Muscle of leg (tissue), 11 donors: Measurements from ENCODE around the gene PTCD2. TPM values are rescaled to one million over a fixed set of nuclear protein-coding genes. Genes with fewer than 3 reads are reported as not detected.
A peak's percentile ranks its signal among the peaks of the same experiment; 100 is the strongest.
"Not testable (repeated sequence)": the region's sequence is repeated elsewhere in the genome, so short reads cannot be mapped to it uniquely, and the experiment has no call there.

Experiments
- DNase-seq: peaks from one replicate; pipeline ENCODE4 v3.0.0; 2013
- H3K27ac ChIP-seq: one replicate; pipeline ENCODE4 v1.5.1; 2013; ENCODE audit warnings: mild to moderate bottlenecking, low read length, control low read depth
- H3K27me3 ChIP-seq: one replicate; pipeline ENCODE4 v1.6.1; 2013; ENCODE audit warnings: low read length; ENCODE audit not compliant: control insufficient read depth, insufficient read depth
- H3K36me3 ChIP-seq: one replicate; pipeline ENCODE4 v1.6.1; 2013; ENCODE audit warnings: low read length; ENCODE audit not compliant: control insufficient read depth, insufficient read depth
- H3K4me1 ChIP-seq: one replicate; pipeline ENCODE4 v1.6.1; 2013; ENCODE audit warnings: low read length; ENCODE audit not compliant: control insufficient read depth, insufficient read depth
- H3K4me3 ChIP-seq: one replicate; pipeline ENCODE4 v1.5.1; 2013; ENCODE audit warnings: low read length, control low read depth
- H3K9me3 ChIP-seq: replicated peaks from 2 replicates; pipeline ENCODE4 v1.6.1; 2013; ENCODE audit warnings: low read depth, low read length; ENCODE audit not compliant: control insufficient read depth
- WGBS: methylation state at CpG from one replicate; pipeline ENCODE4 v1.1.5; 2013; ENCODE audit warnings: missing lambda C conversion rate; ENCODE audit not compliant: insufficient coverage; 5-methylcytosine and 5-hydroxymethylcytosine counted together
- polyA plus RNA-seq, 8 donors: library from polyadenylated mRNA; unstranded; fragments of 120-200 nt; gene quantifications; one replicate each; pipeline versions ENCODE4 v1.2.1 to v1.2.3, GENCODE V29; 2013; ENCODE audit warnings: inconsistent platforms in 1 of 8, low replicate concordance in 1 of 8; ENCODE audit not compliant: insufficient read length in 8 of 8, insufficient read depth in 1 of 8
- total RNA-seq: library from RNA; stranded (reverse); fragments of 120-200 nt; gene quantifications from one replicate; pipeline ENCODE4 v1.2.4, GENCODE V29; 2013

PTCD2 gene
- total and polyA plus RNA-seq, 9 donors, result 6.2 to 8.8 (median 7.8) TPM

- no CpG with 5 or more reads among the region's 2 CpGs for WGBS
- no peaks in the 10 kb centered on the region for H3K27me3 ChIP-seq
- H3K9me3 ChIP-seq, result no peaks in the 10 kb centered on the region
- H3K27ac ChIP-seq, result no peak overlapping the region
- DNase-seq, result no peak
- H3K36me3 ChIP-seq, result peaks cover 7% of the 10 kb centered on the region
- H3K4me1 ChIP-seq, result no peaks in the 10 kb centered on the region
- no peak overlapping the region for H3K4me3 ChIP-seq
Measured at GRCh38 chr5:72294473-72294872, 25.7 kb upstream of the PTCD2 start.

- DNase-seq, result no peak
- no CpG with 5 or more reads among the region's 4 CpGs for WGBS
- H3K27me3 ChIP-seq, result no peaks in the 10 kb centered on the region
- no peaks in the 10 kb centered on the region for H3K9me3 ChIP-seq
- H3K4me3 ChIP-seq, result no peak overlapping the region
- H3K27ac ChIP-seq, result no peak overlapping the region
- H3K36me3 ChIP-seq, result peaks cover 7% of the 10 kb centered on the region
- H3K4me1 ChIP-seq, result no peaks in the 10 kb centered on the region
Measured at GRCh38 chr5:72295539-72295938, 24.6 kb upstream of the PTCD2 start.

DNA sequence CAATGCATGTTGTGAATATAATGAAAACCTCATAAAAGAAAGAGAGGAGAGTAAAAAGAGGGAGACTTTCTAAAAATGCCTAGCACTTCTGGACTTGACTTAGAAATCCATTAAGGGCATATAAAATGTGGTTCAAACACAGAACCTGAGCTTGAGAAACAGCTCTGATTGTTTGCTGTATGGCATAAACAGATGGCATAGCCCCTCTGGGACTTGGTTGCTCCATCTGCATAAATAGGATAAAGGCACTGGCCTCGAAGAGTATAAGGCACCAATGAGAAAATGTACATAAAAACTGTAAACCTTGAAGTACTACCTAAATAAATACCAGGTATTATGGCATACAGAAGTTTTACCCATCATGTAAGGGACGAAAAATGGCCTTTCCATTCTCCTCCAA is 23.9 kb upstream of the PTCD2 start:
- Histone ChIP-seq H3K27me3 (no peaks in the 10 kb centered on the region), H3K36me3 (peaks cover 4% of the 10 kb centered on the region), H3K4me1 (no peaks in the 10 kb centered on the region), H3K4me3 (no peak overlapping the region), H3K27ac (no peak overlapping the region), H3K9me3 (no peaks in the 10 kb centered on the region)
- DNase-seq, result no peak
- no CpG with 5 or more reads among the region's 2 CpGs for WGBS

GRCh38 chr5:72298136-72298535 is 22.0 kb upstream of the PTCD2 start:
- WGBS, result no CpG with 5 or more reads among the region's 3 CpGs
- not testable (repeated sequence) for DNase-seq

DNA sequence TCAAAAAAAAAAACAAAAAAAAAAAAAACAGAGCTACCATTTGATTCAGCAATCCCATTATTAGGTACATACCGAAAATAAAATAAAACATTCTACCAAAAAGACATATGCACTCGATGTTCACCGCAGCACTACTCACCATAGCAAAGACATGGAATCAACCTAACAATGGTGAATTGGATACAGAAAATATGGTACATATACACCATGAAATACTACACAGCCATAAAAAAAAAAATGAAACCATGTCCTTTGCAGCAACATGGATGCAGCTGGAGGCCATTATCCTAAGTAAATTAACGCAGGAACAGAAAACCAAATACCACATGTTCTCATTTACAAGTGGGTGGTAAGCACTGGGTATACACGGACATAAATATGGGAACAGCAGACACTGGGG is 21.5 kb upstream of the PTCD2 start:
- Histone ChIP-seq H3K4me1 (peaks cover 6% of the 10 kb centered on the region), H3K27me3 (no peaks in the 10 kb centered on the region), H3K27ac (no peak overlapping the region), H3K4me3 (no peak overlapping the region), H3K9me3 (no peaks in the 10 kb centered on the region), H3K36me3 (peaks cover 4% of the 10 kb centered on the region)
- no peak for DNase-seq
- WGBS, result no CpG with 5 or more reads among the region's 5 CpGs

More at GRCh38 chr5:72298136-72298535, 22.0 kb upstream of the PTCD2 start:
- not testable (repeated sequence) for H3K4me3 ChIP-seq, H3K27me3 ChIP-seq, H3K36me3 ChIP-seq, H3K27ac ChIP-seq, H3K9me3 ChIP-seq, H3K4me1 ChIP-seq

GRCh38 chr5:72300590-72301339 is 19.4 kb upstream of the PTCD2 start:
- H3K27me3 ChIP-seq, result no peaks in the 10 kb centered on the region
- no peak for DNase-seq
- no peaks in the 10 kb centered on the region for H3K9me3 ChIP-seq
- no peak overlapping the region for H3K27ac ChIP-seq
- H3K36me3 ChIP-seq, result peaks cover 2% of the 10 kb centered on the region
- H3K4me1 ChIP-seq, result peaks cover 6% of the 10 kb centered on the region
- no peak overlapping the region for H3K4me3 ChIP-seq
- no CpG with 5 or more reads among the region's 1 CpG for whole genome bisulfite sequencing

DNA sequence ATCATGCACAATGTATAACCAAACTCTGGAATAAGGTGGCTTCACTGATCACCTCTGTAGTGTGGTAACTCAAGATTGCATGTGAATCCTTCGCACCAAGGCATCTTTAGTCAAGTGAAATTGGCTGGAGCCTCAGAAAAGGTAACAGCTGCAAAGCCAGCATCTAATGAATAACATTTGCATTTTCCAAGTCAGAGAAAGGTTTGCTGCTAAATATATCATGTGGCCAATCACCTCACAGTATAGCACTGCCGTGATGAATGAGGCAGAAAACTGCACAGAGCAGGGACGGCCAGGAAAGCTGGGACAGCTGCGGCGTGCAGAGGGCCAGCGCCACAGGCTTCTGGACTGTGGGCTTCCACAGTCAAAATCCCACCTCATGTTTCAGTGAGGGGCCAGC is 18.6 kb upstream of the PTCD2 start:
- no peaks in the 10 kb centered on the region for H3K9me3 ChIP-seq
- no peak overlapping the region for H3K4me3 ChIP-seq
- 59% methylated on average over 4 of the region's 6 CpGs for WGBS
- H3K36me3 ChIP-seq, result peaks cover 2% of the 10 kb centered on the region
- no peak overlapping the region for H3K27ac ChIP-seq
- peaks cover 6% of the 10 kb centered on the region for H3K4me1 ChIP-seq
- DNase-seq, result peak; percentile 26
- no peaks in the 10 kb centered on the region for H3K27me3 ChIP-seq

GRCh38 chr5:72302171-72302570 is 18.0 kb upstream of the PTCD2 start:
- no CpG with 5 or more reads among the region's 3 CpGs for WGBS
- DNase-seq, result no peak
- no peak overlapping the region for H3K4me3 ChIP-seq

DNA sequence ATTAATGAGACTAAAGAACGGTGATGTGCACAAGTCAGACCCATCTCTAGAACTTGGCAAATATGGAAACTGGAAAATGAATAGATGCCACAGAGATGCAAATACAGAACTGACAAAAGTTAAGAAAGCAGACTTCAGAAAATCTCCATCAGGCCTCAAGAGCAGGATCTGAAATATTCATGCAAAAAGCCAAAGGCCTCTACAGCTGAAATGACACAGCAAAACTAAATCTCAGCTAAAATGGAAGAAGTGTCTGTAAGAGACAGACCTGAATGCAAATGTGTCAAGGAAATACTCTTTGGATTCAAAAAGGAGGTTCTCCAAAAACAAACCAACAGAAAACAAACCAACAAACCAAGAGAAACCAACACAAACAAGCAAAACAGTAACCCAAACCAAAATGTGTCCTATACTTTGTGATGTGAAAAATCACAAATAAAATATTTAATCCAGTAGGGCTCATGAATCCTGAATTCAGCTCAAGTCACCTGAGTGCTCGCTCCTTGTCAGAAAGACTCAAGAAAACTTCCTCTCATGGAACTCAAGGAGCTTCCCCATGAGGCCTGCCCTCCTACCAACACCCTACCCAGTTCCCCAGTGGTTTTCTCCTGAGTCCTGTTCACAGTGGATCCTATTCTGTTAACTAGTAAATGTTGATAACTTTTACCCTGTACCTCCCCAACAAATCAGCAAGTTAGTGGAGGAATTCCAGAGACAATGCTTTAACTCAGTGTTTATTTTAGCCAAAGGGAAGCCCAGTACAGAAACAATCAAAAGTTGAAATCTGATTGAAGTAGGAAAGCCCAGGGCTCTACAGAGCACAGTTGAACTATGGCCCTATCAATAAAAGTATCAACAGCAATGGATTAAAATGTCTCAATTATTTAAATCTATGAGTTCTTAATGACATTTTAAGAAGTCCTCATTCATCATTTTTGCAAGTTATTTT is 14.7 kb upstream of the PTCD2 start:
- WGBS, result no CpG with 5 or more reads among the region's 2 CpGs
- Histone ChIP-seq H3K4me3 (no peak overlapping the region), H3K4me1 (peaks cover 12% of the 10 kb centered on the region), H3K36me3 (peaks cover 8% of the 10 kb centered on the region), H3K27ac (no peak overlapping the region), H3K9me3 (no peaks in the 10 kb centered on the region), H3K27me3 (no peaks in the 10 kb centered on the region)
- DNase-seq, result no peak

More at GRCh38 chr5:72302171-72302570, 18.0 kb upstream of the PTCD2 start:
- H3K27me3 ChIP-seq, result no peaks in the 10 kb centered on the region
- peaks cover 2% of the 10 kb centered on the region for H3K36me3 ChIP-seq
- H3K4me1 ChIP-seq, result peaks cover 6% of the 10 kb centered on the region
- no peaks in the 10 kb centered on the region for H3K9me3 ChIP-seq
- no peak overlapping the region for H3K27ac ChIP-seq

- Histone ChIP-seq H3K4me1 (peaks cover 6% of the 10 kb centered on the region), H3K27ac (peak overlapping the region; percentile 98), H3K4me3 (peak overlapping the region; percentile 88), H3K27me3 (no peaks in the 10 kb centered on the region), H3K9me3 (no peaks in the 10 kb centered on the region), H3K36me3 (peaks cover 15% of the 10 kb centered on the region)
- no peak for DNase-seq
- 0% methylated on average over 2 of the region's 8 CpGs for WGBS
Measured at GRCh38 chr5:72307573-72307967, 12.6 kb upstream of the PTCD2 start.
